ENCODE data around the gene CREB5.

GRCh38 chr7:28554802-28555471 lies 142.6 kb downstream of the CREB5 start:
- TF ChIP-seq TAF1 (IDR thresholded peaks at IDR 0.05; ENCODE audit: borderline replicate concordance, low read depth, low read length), result no peak
- TF ChIP-seq POLR2AphosphoS5 (IDR thresholded peaks at IDR 0.05; ENCODE audit: low read depth, low read length), result no peak

All from GM12892 (cell line).